ENCODE results near the gene CPNE7. TPM values are rescaled to one million over a fixed set of nuclear protein-coding genes. Genes with fewer than 3 reads are reported as not detected.

Gene CPNE7
- total and polyA plus RNA-seq, 2 of the 13 experiments (the other 11 are each of a cell fraction or from before 2014, with no cell fraction given): 0.59 TPM; not detected in 1

- TF ChIP-seq, protein P1, sequence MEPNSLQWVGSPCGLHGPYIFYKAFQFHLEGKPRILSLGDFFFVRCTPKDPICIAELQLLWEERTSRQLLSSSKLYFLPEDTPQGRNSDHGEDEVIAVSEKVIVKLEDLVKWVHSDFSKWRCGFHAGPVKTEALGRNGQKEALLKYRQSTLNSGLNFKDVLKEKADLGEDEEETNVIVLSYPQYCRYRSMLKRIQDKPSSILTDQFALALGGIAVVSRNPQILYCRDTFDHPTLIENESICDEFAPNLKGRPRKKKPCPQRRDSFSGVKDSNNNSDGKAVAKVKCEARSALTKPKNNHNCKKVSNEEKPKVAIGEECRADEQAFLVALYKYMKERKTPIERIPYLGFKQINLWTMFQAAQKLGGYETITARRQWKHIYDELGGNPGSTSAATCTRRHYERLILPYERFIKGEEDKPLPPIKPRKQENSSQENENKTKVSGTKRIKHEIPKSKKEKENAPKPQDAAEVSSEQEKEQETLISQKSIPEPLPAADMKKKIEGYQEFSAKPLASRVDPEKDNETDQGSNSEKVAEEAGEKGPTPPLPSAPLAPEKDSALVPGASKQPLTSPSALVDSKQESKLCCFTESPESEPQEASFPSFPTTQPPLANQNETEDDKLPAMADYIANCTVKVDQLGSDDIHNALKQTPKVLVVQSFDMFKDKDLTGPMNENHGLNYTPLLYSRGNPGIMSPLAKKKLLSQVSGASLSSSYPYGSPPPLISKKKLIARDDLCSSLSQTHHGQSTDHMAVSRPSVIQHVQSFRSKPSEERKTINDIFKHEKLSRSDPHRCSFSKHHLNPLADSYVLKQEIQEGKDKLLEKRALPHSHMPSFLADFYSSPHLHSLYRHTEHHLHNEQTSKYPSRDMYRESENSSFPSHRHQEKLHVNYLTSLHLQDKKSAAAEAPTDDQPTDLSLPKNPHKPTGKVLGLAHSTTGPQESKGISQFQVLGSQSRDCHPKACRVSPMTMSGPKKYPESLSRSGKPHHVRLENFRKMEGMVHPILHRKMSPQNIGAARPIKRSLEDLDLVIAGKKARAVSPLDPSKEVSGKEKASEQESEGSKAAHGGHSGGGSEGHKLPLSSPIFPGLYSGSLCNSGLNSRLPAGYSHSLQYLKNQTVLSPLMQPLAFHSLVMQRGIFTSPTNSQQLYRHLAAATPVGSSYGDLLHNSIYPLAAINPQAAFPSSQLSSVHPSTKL (CRISPR knock-in tag; IDR thresholded peaks at IDR 0.05): peak; percentile 68
- TF ChIP-seq ZNF251 (CRISPR knock-in tag; IDR thresholded peaks at IDR 0.05) (no peak), KLF16 (CRISPR knock-in tag; IDR thresholded peaks at IDR 0.05) (no peak), SRSF4 (IDR thresholded peaks at IDR 0.05; ENCODE audit: low read depth, low read length, poor library complexity, severe bottlenecking) (no peak), ZNF24 (IDR thresholded peaks at IDR 0.05) (no peak), ZMAT3 (CRISPR knock-in tag; conservative IDR thresholded peaks at IDR 0.05) (no peak), ZNF83 (CRISPR knock-in tag; IDR thresholded peaks at IDR 0.05; ENCODE audit: borderline replicate concordance) (no peak), ISL2 (CRISPR knock-in tag; IDR thresholded peaks at IDR 0.05) (no peak), GATA4 (IDR thresholded peaks at IDR 0.05; ENCODE audit: borderline replicate concordance, low read depth) (no peak), ELF3 (CRISPR knock-in tag; IDR thresholded peaks at IDR 0.05) (peak; percentile 99), ZNF772 (CRISPR knock-in tag; IDR thresholded peaks at IDR 0.05) (no peak), IRF2 (CRISPR knock-in tag; IDR thresholded peaks at IDR 0.05) (peak; percentile 42; the same call in 1 of the 2 replicates), ZNF460 (CRISPR knock-in tag; IDR thresholded peaks at IDR 0.05; ENCODE audit: borderline replicate concordance) (no peak), ZFAT (CRISPR knock-in tag; conservative IDR thresholded peaks at IDR 0.05) (no peak), EEA1 (CRISPR knock-in tag; IDR thresholded peaks at IDR 0.05; ENCODE audit: borderline replicate concordance) (no peak), KDM3A (CRISPR knock-in tag; IDR thresholded peaks at IDR 0.05; ENCODE audit: low read depth) (no peak), TSC22D2 (CRISPR knock-in tag; IDR thresholded peaks at IDR 0.05; ENCODE audit: borderline replicate concordance) (no peak; the same call in 1 of the 2 replicates), ZSCAN12 (CRISPR knock-in tag; IDR thresholded peaks at IDR 0.05) (no peak), PHF8 (CRISPR knock-in tag; IDR thresholded peaks at IDR 0.05) (no peak), ZFX (CRISPR knock-in tag; IDR thresholded peaks at IDR 0.05; ENCODE audit: low read depth) (no peak)
- TF ChIP-seq, protein P2, sequence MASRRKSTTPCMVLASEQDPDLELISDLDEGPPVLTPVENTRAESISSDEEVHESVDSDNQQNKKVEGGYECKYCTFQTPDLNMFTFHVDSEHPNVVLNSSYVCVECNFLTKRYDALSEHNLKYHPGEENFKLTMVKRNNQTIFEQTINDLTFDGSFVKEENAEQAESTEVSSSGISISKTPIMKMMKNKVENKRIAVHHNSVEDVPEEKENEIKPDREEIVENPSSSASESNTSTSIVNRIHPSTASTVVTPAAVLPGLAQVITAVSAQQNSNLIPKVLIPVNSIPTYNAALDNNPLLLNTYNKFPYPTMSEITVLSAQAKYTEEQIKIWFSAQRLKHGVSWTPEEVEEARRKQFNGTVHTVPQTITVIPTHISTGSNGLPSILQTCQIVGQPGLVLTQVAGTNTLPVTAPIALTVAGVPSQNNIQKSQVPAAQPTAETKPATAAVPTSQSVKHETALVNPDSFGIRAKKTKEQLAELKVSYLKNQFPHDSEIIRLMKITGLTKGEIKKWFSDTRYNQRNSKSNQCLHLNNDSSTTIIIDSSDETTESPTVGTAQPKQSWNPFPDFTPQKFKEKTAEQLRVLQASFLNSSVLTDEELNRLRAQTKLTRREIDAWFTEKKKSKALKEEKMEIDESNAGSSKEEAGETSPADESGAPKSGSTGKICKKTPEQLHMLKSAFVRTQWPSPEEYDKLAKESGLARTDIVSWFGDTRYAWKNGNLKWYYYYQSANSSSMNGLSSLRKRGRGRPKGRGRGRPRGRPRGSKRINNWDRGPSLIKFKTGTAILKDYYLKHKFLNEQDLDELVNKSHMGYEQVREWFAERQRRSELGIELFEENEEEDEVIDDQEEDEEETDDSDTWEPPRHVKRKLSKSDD (CRISPR knock-in tag; IDR thresholded peaks at IDR 0.05; ENCODE audit: low read depth): no peak
- TF ChIP-seq, protein P3, sequence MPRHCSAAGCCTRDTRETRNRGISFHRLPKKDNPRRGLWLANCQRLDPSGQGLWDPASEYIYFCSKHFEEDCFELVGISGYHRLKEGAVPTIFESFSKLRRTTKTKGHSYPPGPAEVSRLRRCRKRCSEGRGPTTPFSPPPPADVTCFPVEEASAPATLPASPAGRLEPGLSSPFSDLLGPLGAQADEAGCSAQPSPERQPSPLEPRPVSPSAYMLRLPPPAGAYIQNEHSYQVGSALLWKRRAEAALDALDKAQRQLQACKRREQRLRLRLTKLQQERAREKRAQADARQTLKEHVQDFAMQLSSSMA (CRISPR knock-in tag; IDR thresholded peaks at IDR 0.05): no peak
- TF ChIP-seq, protein P4, sequence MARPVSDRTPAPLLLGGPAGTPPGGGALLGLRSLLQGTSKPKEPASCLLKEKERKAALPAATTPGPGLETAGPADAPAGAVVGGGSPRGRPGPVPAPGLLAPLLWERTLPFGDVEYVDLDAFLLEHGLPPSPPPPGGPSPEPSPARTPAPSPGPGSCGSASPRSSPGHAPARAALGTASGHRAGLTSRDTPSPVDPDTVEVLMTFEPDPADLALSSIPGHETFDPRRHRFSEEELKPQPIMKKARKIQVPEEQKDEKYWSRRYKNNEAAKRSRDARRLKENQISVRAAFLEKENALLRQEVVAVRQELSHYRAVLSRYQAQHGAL (CRISPR knock-in tag; IDR thresholded peaks at IDR 0.05; ENCODE audit: not compliant biosample characterization): no peak
Observed at GRCh38 chr16:89581861-89582563, 6.5 kb downstream of the CPNE7 start (continued).

All from HepG2 (cell line).